Neural cell (in vitro differentiated cells): ENCODE results near the gene AARS1. TPM values are rescaled to one million over a fixed set of nuclear protein-coding genes. Genes with fewer than 3 reads are reported as not detected.
"Not testable (repeated sequence)": the region's sequence is repeated elsewhere in the genome, so short reads cannot be mapped to it uniquely, and the experiment has no call there.

Source experiments
- H2AFZ ChIP-seq: fragments of 200-600, 300-800 bp; sonication (generic), shearing (Covaris generic); 2 replicates; pipeline ENCODE4 v1.6.0; 2014; ENCODE audit warnings: low read depth, mild to moderate bottlenecking, antibody characterized with exemption, low read length, moderate library complexity
- H3F3A ChIP-seq: fragments of 200-600 bp; shearing (Covaris generic); 2 replicates; pipeline ENCODE4 v1.6.1; 2016; ENCODE audit warnings: mild to moderate bottlenecking, moderate library complexity, mixed read lengths, antibody characterized with exemption, low read length; ENCODE audit not compliant: insufficient read depth, poor library complexity, severe bottlenecking
- H3K27ac ChIP-seq: fragments of 200-600, 300-800 bp; sonication (generic), shearing (Covaris generic); 2 replicates; pipeline ENCODE4 v1.5.1; 2014; ENCODE audit warnings: mild to moderate bottlenecking, low read length, moderate library complexity
- H3K27me3 ChIP-seq: fragments of 300-800, 200-600 bp; sonication (generic), shearing (Covaris generic); 2 replicates; pipeline ENCODE4 v1.6.0; 2014; ENCODE audit warnings: mild to moderate bottlenecking, low read depth, low read length, moderate library complexity; ENCODE audit not compliant: insufficient read depth
- H3K36me3 ChIP-seq: fragments of 300-800, 200-600 bp; sonication (generic), shearing (Covaris generic); 2 replicates; pipeline ENCODE4 v1.5.1; 2014; ENCODE audit warnings: mild to moderate bottlenecking, antibody characterized with exemption, low read length, moderate library complexity; ENCODE audit not compliant: insufficient read depth
- H3K4me2 ChIP-seq: fragments of 300-800, 200-600 bp; sonication (generic), shearing (Covaris generic); 2 replicates; pipeline ENCODE4 v1.6.0; 2014; ENCODE audit warnings: mild to moderate bottlenecking, low read length
- H3K4me3 ChIP-seq: fragments of 300-800, 200-600 bp; sonication (generic), shearing (Covaris generic); 2 replicates; pipeline ENCODE4 v1.5.1; 2014; ENCODE audit warnings: mild to moderate bottlenecking, low read length, moderate library complexity
- H3K79me2 ChIP-seq: fragments of 200-600 bp; shearing (Covaris generic); replicated peaks from 2 replicates; pipeline ENCODE4 v1.6.0; 2014; ENCODE audit warnings: mild to moderate bottlenecking, low read length, moderate library complexity; ENCODE audit not compliant: insufficient read depth
- H3K9ac ChIP-seq: fragments of 300-800, 200-600 bp; sonication (generic), shearing (Covaris generic); 2 replicates; pipeline ENCODE4 v1.6.1; 2016; ENCODE audit warnings: mild to moderate bottlenecking, low read length, mixed read lengths
- H3K9me2 ChIP-seq: fragments of 200-600 bp; shearing (Covaris generic); 2 replicates; pipeline ENCODE4 v1.6.1; 2016; ENCODE audit warnings: mild to moderate bottlenecking, low read length, mixed read lengths; ENCODE audit not compliant: insufficient read depth
- H3K9me3 ChIP-seq: fragments of 200-600, 300-800 bp; sonication (generic), shearing (Covaris generic); 2 replicates; pipeline ENCODE4 v1.6.1; 2016; ENCODE audit warnings: mild to moderate bottlenecking, mixed run types, low read length, moderate library complexity, mixed read lengths
- H4K20me1 ChIP-seq: fragments of 200-600 bp; shearing (Covaris generic); 2 replicates; pipeline ENCODE4 v1.6.1; 2016; ENCODE audit warnings: mild to moderate bottlenecking, mixed run types; ENCODE audit not compliant: insufficient read depth
- CTCF ChIP-seq: fragments of 450-650 bp; IDR thresholded peaks from 2 replicates; pipeline ENCODE4 v1.5.1; 2014; ENCODE audit warnings: antibody characterized with exemption, mild to moderate bottlenecking, moderate library complexity; ENCODE audit not compliant: poor library complexity, severe bottlenecking
- EP300 ChIP-seq: fragments of 450-650 bp; conservative IDR thresholded peaks from 2 replicates; pipeline ENCODE4 v1.6.1; 2014; ENCODE audit warnings: antibody characterized with exemption, mild to moderate bottlenecking, moderate library complexity; ENCODE audit not compliant: poor library complexity, severe bottlenecking
- MXI1 ChIP-seq: fragments of 450-650 bp; conservative IDR thresholded peaks from 2 replicates; pipeline ENCODE4 v1.6.1; 2014; ENCODE audit warnings: antibody characterized with exemption, mild to moderate bottlenecking; ENCODE audit not compliant: poor library complexity, severe bottlenecking
- POLR2AphosphoS5 ChIP-seq: IDR thresholded peaks from 2 replicates; pipeline ENCODE4 v1.6.1; 2012
- RAD21 ChIP-seq: fragments of 450-650 bp; conservative IDR thresholded peaks from 2 replicates; pipeline ENCODE4 v1.6.1; 2014; ENCODE audit warnings: antibody characterized with exemption, mild to moderate bottlenecking, moderate library complexity
- SMC3 ChIP-seq: fragments of 450-650 bp; conservative IDR thresholded peaks from 2 replicates; pipeline ENCODE4 v1.6.1; 2014; ENCODE audit warnings: antibody characterized with exemption, mild to moderate bottlenecking, moderate library complexity; ENCODE audit not compliant: poor library complexity
- TAF1 ChIP-seq: IDR thresholded peaks from 2 replicates; pipeline ENCODE4 v1.6.1; 2012; ENCODE audit warnings: low read depth
- polyA plus RNA-seq: library from polyadenylated mRNA; depleted of rRNA; stranded (reverse); fragments of >200 nt; gene quantifications from 2 replicates; pipeline ENCODE4 v1.2.3, GENCODE V29; 2014
- TF ChIP-seq, protein P1 (sequence below): IDR thresholded peaks from 2 replicates; pipeline ENCODE4 v1.6.1; 2012; ENCODE audit warnings: borderline replicate concordance

AARS1 gene
- polyA plus RNA-seq, 1 donor from 2014 or later, result 33.7 TPM

DNA sequence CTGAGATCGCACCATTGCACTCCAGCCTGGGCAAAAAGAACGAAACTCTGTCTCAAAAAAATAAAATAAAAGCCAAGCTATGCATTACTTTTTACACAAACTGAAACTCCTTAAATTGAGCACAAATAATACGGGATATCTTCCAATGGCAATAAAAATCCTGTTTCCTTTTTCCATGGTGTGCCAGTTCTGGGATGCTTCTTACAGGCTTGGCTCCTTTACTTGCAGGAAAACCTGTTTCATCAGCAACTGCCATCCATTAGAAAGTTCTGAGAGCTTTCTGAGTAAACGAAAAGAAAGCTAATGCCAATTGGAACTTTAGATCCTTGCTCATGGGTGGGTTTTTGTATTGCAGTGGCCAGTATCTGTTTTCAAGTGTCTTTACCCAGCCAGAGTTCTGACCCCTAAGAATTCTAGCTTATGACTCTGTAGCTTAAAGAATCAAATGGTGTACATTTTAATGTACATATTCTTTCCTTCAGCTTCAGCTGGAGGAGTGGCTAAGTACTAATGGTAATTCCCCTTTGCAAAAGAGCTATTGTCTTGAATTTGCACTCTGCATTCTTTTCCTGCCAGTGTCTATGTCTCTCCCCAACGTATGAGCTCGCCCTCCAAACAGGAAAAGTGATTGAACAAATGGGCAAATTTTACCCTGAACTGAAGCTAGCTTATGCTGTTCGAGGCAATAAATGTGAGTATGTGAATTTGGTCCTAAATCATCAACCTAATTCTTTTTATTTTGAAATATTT is 35.9 kb upstream of the AARS1 start:
- H3K27ac ChIP-seq, result no peak overlapping the region
- no peak overlapping the region for H3K4me2 ChIP-seq
- H2AFZ ChIP-seq, result no peak overlapping the region
- H3K9me2 ChIP-seq, result no peaks in the 10 kb centered on the region
- H3K79me2 ChIP-seq, result no peaks in the 10 kb centered on the region
- TF ChIP-seq MXI1, result no peak
- no peak for TF ChIP-seq SMC3
- TF ChIP-seq, protein P1, sequence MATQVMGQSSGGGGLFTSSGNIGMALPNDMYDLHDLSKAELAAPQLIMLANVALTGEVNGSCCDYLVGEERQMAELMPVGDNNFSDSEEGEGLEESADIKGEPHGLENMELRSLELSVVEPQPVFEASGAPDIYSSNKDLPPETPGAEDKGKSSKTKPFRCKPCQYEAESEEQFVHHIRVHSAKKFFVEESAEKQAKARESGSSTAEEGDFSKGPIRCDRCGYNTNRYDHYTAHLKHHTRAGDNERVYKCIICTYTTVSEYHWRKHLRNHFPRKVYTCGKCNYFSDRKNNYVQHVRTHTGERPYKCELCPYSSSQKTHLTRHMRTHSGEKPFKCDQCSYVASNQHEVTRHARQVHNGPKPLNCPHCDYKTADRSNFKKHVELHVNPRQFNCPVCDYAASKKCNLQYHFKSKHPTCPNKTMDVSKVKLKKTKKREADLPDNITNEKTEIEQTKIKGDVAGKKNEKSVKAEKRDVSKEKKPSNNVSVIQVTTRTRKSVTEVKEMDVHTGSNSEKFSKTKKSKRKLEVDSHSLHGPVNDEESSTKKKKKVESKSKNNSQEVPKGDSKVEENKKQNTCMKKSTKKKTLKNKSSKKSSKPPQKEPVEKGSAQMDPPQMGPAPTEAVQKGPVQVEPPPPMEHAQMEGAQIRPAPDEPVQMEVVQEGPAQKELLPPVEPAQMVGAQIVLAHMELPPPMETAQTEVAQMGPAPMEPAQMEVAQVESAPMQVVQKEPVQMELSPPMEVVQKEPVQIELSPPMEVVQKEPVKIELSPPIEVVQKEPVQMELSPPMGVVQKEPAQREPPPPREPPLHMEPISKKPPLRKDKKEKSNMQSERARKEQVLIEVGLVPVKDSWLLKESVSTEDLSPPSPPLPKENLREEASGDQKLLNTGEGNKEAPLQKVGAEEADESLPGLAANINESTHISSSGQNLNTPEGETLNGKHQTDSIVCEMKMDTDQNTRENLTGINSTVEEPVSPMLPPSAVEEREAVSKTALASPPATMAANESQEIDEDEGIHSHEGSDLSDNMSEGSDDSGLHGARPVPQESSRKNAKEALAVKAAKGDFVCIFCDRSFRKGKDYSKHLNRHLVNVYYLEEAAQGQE, result no peak
- TF ChIP-seq RAD21, result no peak
- no peak for TF ChIP-seq TAF1
- no peaks in the 10 kb centered on the region for H3K27me3 ChIP-seq
- H3K36me3 ChIP-seq, result no peaks in the 10 kb centered on the region
- no peaks in the 10 kb centered on the region for H4K20me1 ChIP-seq
- no peaks in the 10 kb centered on the region for H3F3A ChIP-seq
- H3K9me3 ChIP-seq, result no peaks in the 10 kb centered on the region
- H3K4me3 ChIP-seq, result no peak overlapping the region
- H3K9ac ChIP-seq, result no peak overlapping the region

GRCh38 chr16:70320121-70320520 is 30.8 kb upstream of the AARS1 start:
- Histone ChIP-seq H2AFZ (no peak overlapping the region), H3K9ac (no peak overlapping the region), H3K4me3 (no peak overlapping the region), H3F3A (no peaks in the 10 kb centered on the region), H3K27me3 (no peaks in the 10 kb centered on the region), H3K9me2 (no peaks in the 10 kb centered on the region), H3K9me3 (no peaks in the 10 kb centered on the region), H3K27ac (no peak overlapping the region), H3K36me3 (no peaks in the 10 kb centered on the region), H3K4me2 (no peak overlapping the region), H4K20me1 (no peaks in the 10 kb centered on the region), H3K79me2 (no peaks in the 10 kb centered on the region)
- TF ChIP-seq TAF1, result no peak

DNA sequence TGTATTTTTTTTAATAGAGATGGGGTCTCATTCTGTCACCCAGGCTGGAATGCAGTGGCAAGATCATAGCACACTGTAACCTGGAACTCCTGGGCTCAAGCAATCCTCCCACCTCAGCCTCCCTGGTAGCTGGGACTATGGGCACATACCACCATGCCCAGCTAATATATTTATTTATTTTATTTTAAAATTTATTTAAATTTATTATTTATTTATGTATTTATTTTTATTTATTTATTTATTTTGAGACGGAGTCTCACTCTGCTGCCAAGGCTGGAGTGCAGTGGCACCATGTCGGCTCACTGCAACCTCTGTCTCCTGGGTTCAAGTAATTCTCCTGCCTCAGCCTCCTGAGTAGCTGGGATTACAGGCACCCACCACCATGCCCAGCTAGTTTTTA is 18.4 kb upstream of the AARS1 start:
- not testable (repeated sequence) for H3F3A ChIP-seq, H3K9me2 ChIP-seq, H3K4me3 ChIP-seq, H3K27me3 ChIP-seq, H4K20me1 ChIP-seq, H3K4me2 ChIP-seq, H3K9ac ChIP-seq, H3K36me3 ChIP-seq, H2AFZ ChIP-seq, H3K9me3 ChIP-seq, H3K27ac ChIP-seq
- peaks cover 21% of the 10 kb centered on the region for H3K79me2 ChIP-seq

DNA sequence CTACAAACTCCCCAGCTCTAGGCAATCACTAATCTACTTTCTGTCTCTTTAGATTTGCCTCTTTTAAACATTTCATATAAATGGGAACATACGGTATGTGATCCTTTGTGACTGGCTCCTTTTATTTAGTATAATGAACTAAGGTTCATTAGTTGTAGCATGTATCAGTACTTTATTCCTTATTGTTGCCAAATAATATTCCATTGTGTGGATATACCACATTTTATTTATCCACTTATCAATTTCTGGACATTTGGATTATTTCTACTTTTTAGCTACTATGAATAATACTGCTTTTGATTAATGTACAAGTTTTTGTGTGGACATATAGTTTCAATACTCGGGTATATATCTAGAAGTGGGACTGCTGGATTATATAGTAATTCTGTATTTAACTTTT is 17.6 kb upstream of the AARS1 start:
- Histone ChIP-seq H3K79me2 (peaks cover 25% of the 10 kb centered on the region), H3K27ac (no peak overlapping the region), H3K4me3 (no peak overlapping the region), H2AFZ (no peak overlapping the region), H3K9ac (no peak overlapping the region), H4K20me1 (no peaks in the 10 kb centered on the region), H3K27me3 (no peaks in the 10 kb centered on the region), H3K36me3 (no peaks in the 10 kb centered on the region), H3K9me2 (no peaks in the 10 kb centered on the region), H3K4me2 (no peak overlapping the region), H3F3A (no peaks in the 10 kb centered on the region), H3K9me3 (no peaks in the 10 kb centered on the region)
- TF ChIP-seq EP300 (no peak), SMC3 (no peak), TAF1 (no peak), POLR2AphosphoS5 (no peak), MXI1 (no peak), RAD21 (no peak), CTCF (no peak)
- TF ChIP-seq, protein P1, result no peak
